ENCODE measurements around the gene MSH3.

MSH3 gene

DNA sequence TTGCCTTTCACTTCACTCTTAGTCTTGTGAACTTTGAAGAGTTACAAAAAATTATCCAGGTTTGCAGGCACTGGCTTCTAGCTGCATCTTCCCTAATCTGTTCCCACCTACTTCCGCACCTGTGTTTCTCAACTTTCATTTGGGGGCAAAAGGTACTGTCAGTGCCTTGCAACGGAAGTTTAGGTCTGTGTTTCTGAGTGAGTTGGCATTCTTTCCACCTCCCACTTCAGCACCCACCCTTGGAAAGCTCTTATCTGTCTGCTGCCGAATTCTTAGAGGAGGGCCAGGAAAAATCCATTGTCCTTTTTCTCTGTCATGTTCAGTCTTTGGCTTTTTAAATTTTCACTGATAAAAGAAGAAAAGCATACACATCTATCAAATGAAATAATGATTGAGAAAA lies 216.0 kb downstream of the MSH3 start:
- TF ChIP-seq TOX (CRISPR knock-in tag; IDR thresholded peaks at IDR 0.05; ENCODE audit: borderline replicate concordance) (no peak), PPARA (CRISPR knock-in tag; IDR thresholded peaks at IDR 0.05; ENCODE audit: borderline replicate concordance) (no peak), ESRRG (CRISPR knock-in tag; IDR thresholded peaks at IDR 0.05) (no peak), RARB (CRISPR knock-in tag; IDR thresholded peaks at IDR 0.05) (no peak), ZNF70 (CRISPR knock-in tag; IDR thresholded peaks at IDR 0.05) (no peak), GLIS3 (CRISPR knock-in tag; IDR thresholded peaks at IDR 0.05) (no peak), ZNF8 (CRISPR knock-in tag; IDR thresholded peaks at IDR 0.05) (no peak), ZC3H10 (CRISPR knock-in tag; IDR thresholded peaks at IDR 0.05) (no peak), SNAI2 (CRISPR knock-in tag; IDR thresholded peaks at IDR 0.05) (no peak), ARNTL (CRISPR knock-in tag; IDR thresholded peaks at IDR 0.05; ENCODE audit: borderline replicate concordance, low read depth) (no peak), OSR1 (CRISPR knock-in tag; IDR thresholded peaks at IDR 0.05) (no peak), ZFP3 (CRISPR knock-in tag; IDR thresholded peaks at IDR 0.05) (no peak), TCF4 (CRISPR knock-in tag; IDR thresholded peaks at IDR 0.05; ENCODE audit: borderline replicate concordance) (no peak), ISL1 (CRISPR knock-in tag; IDR thresholded peaks at IDR 0.05) (no peak), ZNF565 (CRISPR knock-in tag; conservative IDR thresholded peaks at IDR 0.05; ENCODE audit: low read depth) (no peak), ZFP30 (CRISPR knock-in tag; IDR thresholded peaks at IDR 0.05) (no peak), CSRNP3 (CRISPR knock-in tag; IDR thresholded peaks at IDR 0.05) (no peak)
- TF ChIP-seq, protein P1, sequence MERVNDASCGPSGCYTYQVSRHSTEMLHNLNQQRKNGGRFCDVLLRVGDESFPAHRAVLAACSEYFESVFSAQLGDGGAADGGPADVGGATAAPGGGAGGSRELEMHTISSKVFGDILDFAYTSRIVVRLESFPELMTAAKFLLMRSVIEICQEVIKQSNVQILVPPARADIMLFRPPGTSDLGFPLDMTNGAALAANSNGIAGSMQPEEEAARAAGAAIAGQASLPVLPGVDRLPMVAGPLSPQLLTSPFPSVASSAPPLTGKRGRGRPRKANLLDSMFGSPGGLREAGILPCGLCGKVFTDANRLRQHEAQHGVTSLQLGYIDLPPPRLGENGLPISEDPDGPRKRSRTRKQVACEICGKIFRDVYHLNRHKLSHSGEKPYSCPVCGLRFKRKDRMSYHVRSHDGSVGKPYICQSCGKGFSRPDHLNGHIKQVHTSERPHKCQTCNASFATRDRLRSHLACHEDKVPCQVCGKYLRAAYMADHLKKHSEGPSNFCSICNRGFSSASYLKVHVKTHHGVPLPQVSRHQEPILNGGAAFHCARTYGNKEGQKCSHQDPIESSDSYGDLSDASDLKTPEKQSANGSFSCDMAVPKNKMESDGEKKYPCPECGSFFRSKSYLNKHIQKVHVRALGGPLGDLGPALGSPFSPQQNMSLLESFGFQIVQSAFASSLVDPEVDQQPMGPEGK (CRISPR knock-in tag; IDR thresholded peaks at IDR 0.05; ENCODE audit: borderline replicate concordance): no peak
- TF ChIP-seq, protein P2, sequence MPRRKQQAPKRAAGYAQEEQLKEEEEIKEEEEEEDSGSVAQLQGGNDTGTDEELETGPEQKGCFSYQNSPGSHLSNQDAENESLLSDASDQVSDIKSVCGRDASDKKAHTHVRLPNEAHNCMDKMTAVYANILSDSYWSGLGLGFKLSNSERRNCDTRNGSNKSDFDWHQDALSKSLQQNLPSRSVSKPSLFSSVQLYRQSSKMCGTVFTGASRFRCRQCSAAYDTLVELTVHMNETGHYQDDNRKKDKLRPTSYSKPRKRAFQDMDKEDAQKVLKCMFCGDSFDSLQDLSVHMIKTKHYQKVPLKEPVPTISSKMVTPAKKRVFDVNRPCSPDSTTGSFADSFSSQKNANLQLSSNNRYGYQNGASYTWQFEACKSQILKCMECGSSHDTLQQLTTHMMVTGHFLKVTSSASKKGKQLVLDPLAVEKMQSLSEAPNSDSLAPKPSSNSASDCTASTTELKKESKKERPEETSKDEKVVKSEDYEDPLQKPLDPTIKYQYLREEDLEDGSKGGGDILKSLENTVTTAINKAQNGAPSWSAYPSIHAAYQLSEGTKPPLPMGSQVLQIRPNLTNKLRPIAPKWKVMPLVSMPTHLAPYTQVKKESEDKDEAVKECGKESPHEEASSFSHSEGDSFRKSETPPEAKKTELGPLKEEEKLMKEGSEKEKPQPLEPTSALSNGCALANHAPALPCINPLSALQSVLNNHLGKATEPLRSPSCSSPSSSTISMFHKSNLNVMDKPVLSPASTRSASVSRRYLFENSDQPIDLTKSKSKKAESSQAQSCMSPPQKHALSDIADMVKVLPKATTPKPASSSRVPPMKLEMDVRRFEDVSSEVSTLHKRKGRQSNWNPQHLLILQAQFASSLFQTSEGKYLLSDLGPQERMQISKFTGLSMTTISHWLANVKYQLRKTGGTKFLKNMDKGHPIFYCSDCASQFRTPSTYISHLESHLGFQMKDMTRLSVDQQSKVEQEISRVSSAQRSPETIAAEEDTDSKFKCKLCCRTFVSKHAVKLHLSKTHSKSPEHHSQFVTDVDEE (CRISPR knock-in tag; IDR thresholded peaks at IDR 0.05): no peak
- TF ChIP-seq, protein P3, sequence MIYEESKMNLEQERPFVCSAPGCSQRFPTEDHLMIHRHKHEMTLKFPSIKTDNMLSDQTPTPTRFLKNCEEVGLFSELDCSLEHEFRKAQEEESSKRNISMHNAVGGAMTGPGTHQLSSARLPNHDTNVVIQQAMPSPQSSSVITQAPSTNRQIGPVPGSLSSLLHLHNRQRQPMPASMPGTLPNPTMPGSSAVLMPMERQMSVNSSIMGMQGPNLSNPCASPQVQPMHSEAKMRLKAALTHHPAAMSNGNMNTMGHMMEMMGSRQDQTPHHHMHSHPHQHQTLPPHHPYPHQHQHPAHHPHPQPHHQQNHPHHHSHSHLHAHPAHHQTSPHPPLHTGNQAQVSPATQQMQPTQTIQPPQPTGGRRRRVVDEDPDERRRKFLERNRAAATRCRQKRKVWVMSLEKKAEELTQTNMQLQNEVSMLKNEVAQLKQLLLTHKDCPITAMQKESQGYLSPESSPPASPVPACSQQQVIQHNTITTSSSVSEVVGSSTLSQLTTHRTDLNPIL (CRISPR knock-in tag; IDR thresholded peaks at IDR 0.05; ENCODE audit: low read depth): no peak
- no peak for ATAC-seq

DNA sequence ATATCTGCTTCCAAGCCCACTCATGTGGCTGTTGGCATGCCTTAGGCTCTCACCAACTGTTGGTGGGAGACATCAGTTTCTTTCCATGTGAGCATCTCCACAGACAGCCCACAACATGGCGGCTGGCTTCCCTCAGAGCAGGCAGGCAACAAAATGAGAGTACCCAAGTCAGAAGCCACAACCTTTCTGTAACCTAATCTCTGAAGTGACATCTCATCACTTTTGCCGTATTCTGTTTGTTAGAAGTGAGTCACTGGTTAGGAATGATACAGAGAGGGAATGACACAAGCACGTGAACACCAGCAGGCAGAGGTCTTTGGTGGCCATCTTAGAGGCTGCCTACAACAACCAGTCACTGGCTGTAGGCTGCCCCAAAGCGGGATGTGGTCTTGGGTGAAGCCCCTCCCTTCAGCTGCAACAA lies 217.1 kb downstream of the MSH3 start:
- TF ChIP-seq ARNTL (CRISPR knock-in tag; IDR thresholded peaks at IDR 0.05; ENCODE audit: borderline replicate concordance, low read depth) (no peak), ZFP30 (CRISPR knock-in tag; IDR thresholded peaks at IDR 0.05) (no peak), ZFP3 (CRISPR knock-in tag; IDR thresholded peaks at IDR 0.05) (no peak), ISL1 (CRISPR knock-in tag; IDR thresholded peaks at IDR 0.05) (no peak), SNAI2 (CRISPR knock-in tag; IDR thresholded peaks at IDR 0.05) (no peak), ZNF565 (CRISPR knock-in tag; conservative IDR thresholded peaks at IDR 0.05; ENCODE audit: low read depth) (no peak), PPARA (CRISPR knock-in tag; IDR thresholded peaks at IDR 0.05; ENCODE audit: borderline replicate concordance) (no peak), ZC3H10 (CRISPR knock-in tag; IDR thresholded peaks at IDR 0.05) (no peak), GLIS3 (CRISPR knock-in tag; IDR thresholded peaks at IDR 0.05) (no peak), ESRRG (CRISPR knock-in tag; IDR thresholded peaks at IDR 0.05) (no peak), ZNF70 (CRISPR knock-in tag; IDR thresholded peaks at IDR 0.05) (no peak), ZNF8 (CRISPR knock-in tag; IDR thresholded peaks at IDR 0.05) (no peak)
- peak; percentile 80 for ATAC-seq

GRCh38 chr5:80874162-80874561 lies 219.7 kb downstream of the MSH3 start:
- no peak for ATAC-seq
- TF ChIP-seq POU6F1 (CRISPR knock-in tag; IDR thresholded peaks at IDR 0.05; ENCODE audit: borderline replicate concordance, low read depth) (no peak), OSR1 (CRISPR knock-in tag; IDR thresholded peaks at IDR 0.05) (no peak), PPARA (CRISPR knock-in tag; IDR thresholded peaks at IDR 0.05; ENCODE audit: borderline replicate concordance) (no peak), ZFP3 (CRISPR knock-in tag; IDR thresholded peaks at IDR 0.05) (no peak), GLIS3 (CRISPR knock-in tag; IDR thresholded peaks at IDR 0.05) (no peak), BACH2 (CRISPR knock-in tag; IDR thresholded peaks at IDR 0.05; ENCODE audit: borderline replicate concordance) (no peak), ESRRG (CRISPR knock-in tag; IDR thresholded peaks at IDR 0.05) (no peak), ZNF70 (CRISPR knock-in tag; IDR thresholded peaks at IDR 0.05) (no peak), CSDC2 (CRISPR knock-in tag; IDR thresholded peaks at IDR 0.05) (no peak), ARNTL (CRISPR knock-in tag; IDR thresholded peaks at IDR 0.05; ENCODE audit: borderline replicate concordance, low read depth) (no peak), ZFP30 (CRISPR knock-in tag; IDR thresholded peaks at IDR 0.05) (no peak), TOX (CRISPR knock-in tag; IDR thresholded peaks at IDR 0.05; ENCODE audit: borderline replicate concordance) (no peak), ZNF8 (CRISPR knock-in tag; IDR thresholded peaks at IDR 0.05) (no peak), ISL1 (CRISPR knock-in tag; IDR thresholded peaks at IDR 0.05) (no peak), TCF4 (CRISPR knock-in tag; IDR thresholded peaks at IDR 0.05; ENCODE audit: borderline replicate concordance) (no peak)
- TF ChIP-seq, protein P3 (CRISPR knock-in tag; IDR thresholded peaks at IDR 0.05; ENCODE audit: low read depth): no peak
- TF ChIP-seq, protein P1 (CRISPR knock-in tag; IDR thresholded peaks at IDR 0.05; ENCODE audit: borderline replicate concordance): no peak

Data from SK-N-SH treated with all-trans-retinoic acid at 6 μM for 48 hours (cell line).